T-helper 2 cell treated with Interferon-gamma antibody and Interleukin-4, amounts not matched to agents 100 ng/mL and 5 ng/mL, for 36 hours (primary cell): ENCODE data around the gene BRD3OS. TPM values are rescaled to one million over a fixed set of nuclear protein-coding genes. Genes with fewer than 3 reads are reported as not detected.

Experiments
- intact Hi-C: fragments of 100-400 bp; cut with micrococcal nuclease; formaldehyde crosslinking; loops from one replicate; pipeline ENCODE4 v1.15.1; 2023
- total RNA-seq: library from RNA; stranded (reverse); gene quantifications from 2 replicates; pipeline ENCODE4 v1.2.3, GENCODE V29; 2022

Gene BRD3OS
- total RNA-seq, 1 donor from 2014 or later = 12.2 TPM

GRCh38 chr9:134049772-134050588 is 24.7 kb downstream of the BRD3OS start:
- intact Hi-C loops = no loop called here

GRCh38 chr9:134050726-134051125 is 25.4 kb downstream of the BRD3OS start:
- intact Hi-C loops = no loop called here

GRCh38 chr9:134051319-134051718 is 26.0 kb downstream of the BRD3OS start:
- intact Hi-C loops = no loop called here

GRCh38 chr9:134052491-134052890 is 27.2 kb downstream of the BRD3OS start:
- intact Hi-C loops = no loop called here

GRCh38 chr9:134052941-134053340 is 27.7 kb downstream of the BRD3OS start:
- intact Hi-C loops = no loop called here

GRCh38 chr9:134053401-134053871 is 28.2 kb downstream of the BRD3OS start:
- intact Hi-C loops = no loop called here

- intact Hi-C loops = no loop called here
These were observed 28.9 kb downstream of the BRD3OS start for GRCh38 chr9:134053941-134054761.

- intact Hi-C loops = no loop called here
These were observed 29.9 kb downstream of the BRD3OS start for GRCh38 chr9:134054891-134055811.

- intact Hi-C loops = no loop called here
These were observed 30.7 kb downstream of the BRD3OS start for GRCh38 chr9:134055981-134056461.

GRCh38 chr9:134056483-134057306 is 31.4 kb downstream of the BRD3OS start:
- intact Hi-C loops = no loop called here

GRCh38 chr9:134057307-134057657 is 32.0 kb downstream of the BRD3OS start:
- intact Hi-C loops = no loop called here

- intact Hi-C loops = no loop called here
These were observed 32.7 kb downstream of the BRD3OS start for GRCh38 chr9:134057751-134058701.

- intact Hi-C loops = no loop called here
These were observed 33.4 kb downstream of the BRD3OS start for GRCh38 chr9:134058716-134059115.

- intact Hi-C loops = no loop called here
These were observed 33.9 kb downstream of the BRD3OS start for GRCh38 chr9:134059188-134059641.

- intact Hi-C loops = loop anchor here (10.0 kb wide), 1 partner anchor 265 kb away; the partner anchor contains the start of gene RXRA
These were observed 34.5 kb downstream of the BRD3OS start for GRCh38 chr9:134059661-134060395.

GRCh38 chr9:134060546-134060945 is 35.3 kb downstream of the BRD3OS start:
- intact Hi-C loops = loop anchor here (10.0 kb wide), 1 partner anchor 264 kb away; the partner anchor contains the start of gene RXRA

- intact Hi-C loops = loop anchor here (10.0 kb wide), 1 partner anchor 264 kb away; the partner anchor contains the start of gene RXRA
These were observed 35.9 kb downstream of the BRD3OS start for GRCh38 chr9:134061019-134061687.
